Heart right ventricle (tissue), 16 donors: Measurements from ENCODE around the gene ZHX3. TPM values are rescaled to one million over a fixed set of nuclear protein-coding genes. Genes with fewer than 3 reads are reported as not detected.

ENCODE experiments used
- ATAC-seq, 8 donors: fragments of 200-7000 bp; cut with Tn5 transposase; one replicate each; pipeline ENCODE4 v1.9.1; 2020; ENCODE audit warnings: mild to moderate bottlenecking in 8 of 8, moderate library complexity in 8 of 8, moderate number of reproducible peaks in 1 of 8
- DNase-seq, 2 donors: peaks; one replicate each; pipeline ENCODE4 v3.0.0-alpha.2; 2020
- H3K27ac ChIP-seq, 10 donors: fragments of 200-600 bp; sonication (generic) in 2 of 10; one replicate each; pipeline versions ENCODE4 v1.5.0 to v1.8.0; 2020 to 2022; ENCODE audit warnings: mild to moderate bottlenecking in 3 of 10
- H3K27me3 ChIP-seq, 7 donors: fragments of 200-600 bp; one replicate each; pipeline ENCODE4 v1.8.0; 2021 to 2022; ENCODE audit warnings: mild to moderate bottlenecking in 2 of 7
- H3K36me3 ChIP-seq, 9 donors: fragments of 200-600 bp; sonication (generic) in 1 of 9; one replicate each; pipeline versions ENCODE4 v1.5.0 to v1.8.0; 2020 to 2022; ENCODE audit warnings: mild to moderate bottlenecking in 2 of 9
- H3K4me1 ChIP-seq, 9 donors: fragments of 200-600 bp; sonication (generic) in 1 of 9; one replicate each; pipeline versions ENCODE4 v1.5.0 to v1.8.0; 2020 to 2022; ENCODE audit warnings: mild to moderate bottlenecking in 4 of 9
- H3K4me3 ChIP-seq, 10 donors: fragments of 200-600 bp; sonication (generic) in 2 of 10; one replicate each; pipeline versions ENCODE4 v1.5.0 to v1.8.0; 2020 to 2022; ENCODE audit warnings: mild to moderate bottlenecking in 7 of 10, moderate library complexity in 2 of 10
- H3K9me3 ChIP-seq, 11 donors: fragments of 200-600 bp in 10 of 11; sonication (generic) in 2 of 11; one replicate each; pipeline versions ENCODE4 v1.5.0 to v1.8.0; 2013 to 2022; ENCODE audit warnings: mild to moderate bottlenecking in 2 of 11, control low read depth in 1 of 11, moderate library complexity in 1 of 11
- WGBS, 2 donors: extraction: QIAGEN DNeasy Blood & Tissue Kit; methylation state at CpG; one replicate each; pipeline ENCODE4 v1.1.7; 2013; ENCODE audit warnings: inconsistent platforms in 1 of 2; 5-methylcytosine and 5-hydroxymethylcytosine counted together
- intact Hi-C, 10 donors: fragments of 100-400 bp; cut with DNase I; formaldehyde crosslinking; loops; one replicate each; pipeline versions ENCODE4 v1.11.1 to v1.14.2; 2022
- polyA plus RNA-seq, 2 donors: library from polyadenylated mRNA; stranded (reverse); fragments of 200-250 nt; gene quantifications; one replicate each; pipeline ENCODE4 v1.2.3, GENCODE V29; 2013
- total RNA-seq, 10 donors: library from RNA; stranded (reverse); fragmentation: NEBNext Ultra II Directional in 3 of 10; extraction: Animal tissue kit (Norgen Biotek cat#: 25700) in 3 of 10; gene quantifications; one replicate each; pipeline versions ENCODE4 v1.2.1 to v1.2.4, GENCODE V29; 2021 to 2023
- TF ChIP-seq, protein P1 (sequence below), 9 donors: fragments of 200-600 bp; sonication (generic) in 2 of 9; IDR thresholded peaks; one replicate each; pipeline versions ENCODE4 v1.5.0 to v1.8.0; 2021 to 2022; ENCODE audit warnings: antibody characterized with exemption in 9 of 9, mild to moderate bottlenecking in 5 of 9, moderate library complexity in 1 of 9
- donor health status: Arrhythmogenic right ventricular cardiomyopathy.
- donor health status: ischemic (EF 13 %, LVEDD 7.1; RV severe dilation, severe dysfunction).
- donor health status: healthy with polysubstance abuse.
- donor health status: DM: no; HTN: yes; CAD: no.
- donor health status: DM: no; HTN: no; CAD: no.
- donor health status: ischemic (EF 25% LVEDD 6.9; RV normal size, moderate dysfunction).
- donor health status: ischemic (EF 25% LVEDD 5.7; RV mildly dilated, moderate dysfunction).
- donor health status: healthy.
- donor health status: DM: yes; HTN: yes; CAD: no.
- donor health status: Ischemic cardiomyopathy.
- donor health status: ischemic (EF 35%, LVEDD 5.7; RV mildly dilated, moderate dysfunction).
- donor health status: nonischemic (EF 11% LVEDD 7.7; RV severe dilation, severe dysfunction).
- donor health status: DM: yes; HTN: yes; CAD: no.
- donor health status: PGD.
- donor health status: ischemic (EF 29% LVEDD 5.4; RV normal size, mild dysfunction).
- donor health status: nonischemic (EF 23%, LVEDD 6.1; RV moderate dilation, normal function).

Gene ZHX3
- total and polyA plus RNA-seq, 12 donors, result 6.5 to 51.8 (median 30.4) TPM

DNA sequence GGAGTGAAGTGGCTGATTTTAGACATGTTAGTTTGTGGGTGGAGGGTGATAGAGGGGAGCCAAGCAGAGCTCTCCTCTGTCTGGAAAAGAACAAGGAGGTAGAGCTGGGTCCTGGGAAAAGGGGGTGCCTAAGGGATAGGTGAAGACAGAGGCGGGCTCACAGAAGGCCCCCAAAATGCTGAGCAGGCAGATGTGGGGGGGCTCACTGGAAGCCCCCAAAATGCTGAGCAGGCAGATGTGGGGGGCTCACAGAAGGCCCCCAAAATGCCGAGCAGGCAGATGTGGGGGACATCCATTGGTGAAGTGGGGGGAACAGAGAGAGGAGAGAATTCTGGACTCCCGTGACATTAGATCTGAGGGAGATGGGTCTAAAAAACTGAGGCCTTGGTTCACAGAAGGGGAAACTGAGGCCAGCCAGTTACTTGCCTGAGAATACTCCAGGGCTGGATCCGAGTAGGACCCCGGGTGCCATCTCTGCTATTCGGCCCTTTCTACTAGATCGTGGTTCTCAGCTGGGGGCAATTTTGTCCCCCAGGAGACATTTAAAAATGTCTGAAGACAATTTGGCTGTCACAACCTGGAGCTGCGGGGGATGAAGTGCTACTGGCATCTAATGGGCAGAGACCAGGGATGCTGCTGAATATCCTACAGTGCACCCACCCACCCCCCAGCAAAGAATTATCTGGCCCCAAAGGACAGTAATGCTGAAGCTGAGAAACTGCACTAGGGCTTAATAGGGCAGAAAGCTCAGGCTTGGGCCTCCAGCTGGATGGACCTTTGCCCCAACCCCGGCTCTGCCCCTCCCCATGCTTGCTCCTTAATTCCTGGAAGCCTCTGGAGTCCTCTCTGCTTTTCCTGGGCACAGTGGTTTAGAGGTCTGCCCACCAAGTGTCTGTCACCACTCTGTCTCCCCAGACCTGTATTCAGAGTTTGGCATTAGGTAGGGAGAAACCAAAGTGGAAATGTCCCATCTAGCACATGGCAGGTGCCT is 25.2 kb upstream of the ZHX3 start:
- DNase-seq, result no peak
- WGBS, 2 donors, result 90 to 94% methylated on average over 9 of the region's 9 CpGs
- ATAC-seq, result no peak
- TF ChIP-seq, protein P1, sequence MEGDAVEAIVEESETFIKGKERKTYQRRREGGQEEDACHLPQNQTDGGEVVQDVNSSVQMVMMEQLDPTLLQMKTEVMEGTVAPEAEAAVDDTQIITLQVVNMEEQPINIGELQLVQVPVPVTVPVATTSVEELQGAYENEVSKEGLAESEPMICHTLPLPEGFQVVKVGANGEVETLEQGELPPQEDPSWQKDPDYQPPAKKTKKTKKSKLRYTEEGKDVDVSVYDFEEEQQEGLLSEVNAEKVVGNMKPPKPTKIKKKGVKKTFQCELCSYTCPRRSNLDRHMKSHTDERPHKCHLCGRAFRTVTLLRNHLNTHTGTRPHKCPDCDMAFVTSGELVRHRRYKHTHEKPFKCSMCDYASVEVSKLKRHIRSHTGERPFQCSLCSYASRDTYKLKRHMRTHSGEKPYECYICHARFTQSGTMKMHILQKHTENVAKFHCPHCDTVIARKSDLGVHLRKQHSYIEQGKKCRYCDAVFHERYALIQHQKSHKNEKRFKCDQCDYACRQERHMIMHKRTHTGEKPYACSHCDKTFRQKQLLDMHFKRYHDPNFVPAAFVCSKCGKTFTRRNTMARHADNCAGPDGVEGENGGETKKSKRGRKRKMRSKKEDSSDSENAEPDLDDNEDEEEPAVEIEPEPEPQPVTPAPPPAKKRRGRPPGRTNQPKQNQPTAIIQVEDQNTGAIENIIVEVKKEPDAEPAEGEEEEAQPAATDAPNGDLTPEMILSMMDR (IDR thresholded peaks at IDR 0.05), result no peak
- Histone ChIP-seq H3K9me3 (no peaks in the 10 kb centered on the region), H3K27ac (peak overlapping the region in 1 of 10 donors; percentile 10), H3K4me1 (peaks cover 4 to 41% (median 22%) of the 10 kb centered on the region in 9 donors), H3K27me3 (peaks cover 0 to 11% (median 0%) of the 10 kb centered on the region in 7 donors), H3K36me3 (peaks cover 0 to 21% (median 0%) of the 10 kb centered on the region in 9 donors), H3K4me3 (no peak overlapping the region)
- intact Hi-C loops, result loop anchor here in 9 of 10 donors (5.0 to 10.0 kb wide), 8 partner anchors 70 to 375 kb away; partner anchors contain the start of genes PLCG1 (in 2 of the 9) and CHD6 (in 1 of the 9)

DNA sequence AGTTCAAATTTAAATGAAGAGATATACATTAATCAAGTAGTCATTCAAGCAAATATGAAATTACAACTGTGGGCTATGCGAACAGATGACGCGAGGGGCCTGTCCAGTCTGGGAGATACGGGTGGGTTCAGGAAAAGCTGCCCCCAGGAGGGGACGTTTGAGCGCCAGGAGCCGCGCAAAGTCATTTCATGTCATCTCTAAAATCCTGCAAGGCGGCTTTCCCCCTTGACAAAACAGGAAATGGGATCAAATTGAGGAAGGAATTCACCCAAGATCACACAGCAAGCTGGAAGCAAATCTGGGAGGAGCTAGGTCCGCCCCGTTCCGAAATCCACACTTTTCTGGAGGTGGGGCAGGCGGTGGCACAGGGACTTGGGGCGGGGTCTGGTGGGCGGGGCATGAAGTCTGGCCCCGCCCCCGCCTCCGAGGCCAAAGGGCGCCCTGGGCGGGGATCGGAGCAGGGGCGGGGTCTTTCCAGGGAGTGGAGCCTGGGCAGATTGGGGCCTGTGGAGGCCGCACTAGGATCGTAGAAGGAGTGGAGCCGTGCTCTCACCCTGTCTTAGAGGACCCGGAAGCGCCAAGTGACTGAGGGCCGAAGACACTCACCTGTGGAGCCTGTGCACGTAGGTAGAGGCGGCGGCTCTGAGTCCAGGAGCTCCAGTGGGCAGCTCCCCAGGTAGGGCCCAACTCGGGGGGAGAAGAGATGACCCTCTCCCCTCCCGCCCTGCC is 23.0 kb upstream of the ZHX3 start, which contains the start of gene LPIN3:
Gene LPIN3 (plus strand): TSS at position 495 of the 729 bp plus-strand sequence. CDS start 4,983 bp downstream, outside the sequence.
- peak within 1 kb of the TSS; percentile 40 to 86 (median 80) for H3K27ac ChIP-seq
- no peaks in the 10 kb centered on the region for H3K9me3 ChIP-seq
- peaks cover 0 to 41% (median 22%) of the 10 kb centered on the region in 9 donors for H3K4me1 ChIP-seq
- peak within 1 kb of the TSS; percentile 6 to 67 (median 58) for H3K4me3 ChIP-seq
- peak; percentile 89 to 90 for DNase-seq
- WGBS, 2 donors, result 8% methylated on average over 33 of the region's 33 CpGs
- peaks cover 0 to 11% (median 0%) of the 10 kb centered on the region in 7 donors for H3K27me3 ChIP-seq
- H3K36me3 ChIP-seq, result peaks cover 0 to 3% (median 0%) of the 10 kb centered on the region in 9 donors
- TF ChIP-seq, protein P1 (IDR thresholded peaks at IDR 0.05), result peak in 6 of 9 donors; percentile 5 to 71 (median 38)
- intact Hi-C loops, result loop anchor here (1.0 to 10.0 kb wide), 14 partner anchors 71 to 373 kb away; partner anchors contain the start of genes PLCG1 (in 2 of the 10) and CHD6 (in 1 of the 10)
- peak; percentile 96 to 98 (median 96) for ATAC-seq

DNA sequence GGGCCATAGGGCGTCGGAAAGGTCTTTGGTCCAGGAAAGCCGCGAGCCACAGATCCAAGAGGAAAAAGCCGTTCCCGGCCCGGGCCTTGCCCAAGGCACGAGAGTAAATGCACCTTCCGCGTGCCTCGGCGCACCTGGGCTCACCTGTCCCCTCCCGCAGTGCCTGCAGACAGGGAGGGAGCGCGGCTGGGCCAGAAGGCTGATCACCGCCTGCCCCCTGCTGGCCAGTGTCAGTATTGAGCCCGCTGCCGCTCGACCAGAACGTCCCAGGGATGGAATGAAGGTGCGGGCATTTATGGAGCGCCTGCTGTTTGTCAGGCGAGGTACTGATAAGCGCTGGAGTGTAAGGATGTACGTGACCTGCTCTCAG is 22.4 kb upstream of the ZHX3 start:
- Histone ChIP-seq H3K27ac (peak overlapping the region; percentile 40 to 86 (median 80)), H3K4me1 (peaks cover 3 to 45% (median 24%) of the 10 kb centered on the region in 9 donors), H3K4me3 (peak overlapping the region in 9 of 10 donors; percentile 36 to 67 (median 59)), H3K9me3 (no peaks in the 10 kb centered on the region), H3K36me3 (no peaks in the 10 kb centered on the region), H3K27me3 (peaks cover 0 to 11% (median 0%) of the 10 kb centered on the region in 7 donors)
- TF ChIP-seq, protein P1 (IDR thresholded peaks at IDR 0.05), result peak; percentile 98 to 100 (median 99)
- WGBS, 2 donors, result 4 to 6% methylated on average over 25 of the region's 25 CpGs
- peak; percentile 85 to 86 for DNase-seq
- peak; percentile 69 to 89 (median 84) for ATAC-seq
- intact Hi-C loops, result loop anchor here (1.0 to 10.0 kb wide), 24 partner anchors 71 to 375 kb away; partner anchors contain the start of genes PLCG1 (in 5 of the 10) and CHD6 (in 1 of the 10)
